Measurements from ENCODE around the gene DPEP1.

GRCh38 chr16:89602273-89602951 lies 11.0 kb upstream of the DPEP1 start:
- no peak for TF ChIP-seq CTCF (IDR thresholded peaks at IDR 0.05)
- TF ChIP-seq POLR2A (IDR thresholded peaks at IDR 0.05): no peak
- TF ChIP-seq POLR2AphosphoS5 (IDR thresholded peaks at IDR 0.05): no peak

Data from transverse colon (tissue), 4 donors.